Trophoblast cell (in vitro differentiated cells and primary cell): ENCODE data around the gene CAMTA2.

Source experiments
- DNase-seq, 2 donors: peaks; one replicate each; pipeline ENCODE4 v3.0.0-alpha.2; 2016
- H2AFZ ChIP-seq: 2 replicates; pipeline ENCODE4 v1.6.1; 2013; ENCODE audit warnings: low read length, moderate library complexity, mild to moderate bottlenecking; ENCODE audit not compliant: insufficient read depth, poor library complexity
- H2AK5ac ChIP-seq: 2 replicates; pipeline ENCODE4 v1.6.1; 2013; ENCODE audit warnings: mild to moderate bottlenecking, low read length
- H2BK120ac ChIP-seq: 2 replicates; pipeline ENCODE4 v1.6.1; 2013; ENCODE audit warnings: low read length, mild to moderate bottlenecking, moderate library complexity; ENCODE audit not compliant: insufficient read depth, poor library complexity
- H2BK12ac ChIP-seq: 2 replicates; pipeline ENCODE4 v1.6.1; 2013; ENCODE audit warnings: mild to moderate bottlenecking, low read length, moderate library complexity
- H2BK5ac ChIP-seq: 2 replicates; pipeline ENCODE4 v1.6.1; 2013; ENCODE audit warnings: low read length, low read depth, moderate library complexity, mild to moderate bottlenecking; ENCODE audit not compliant: poor library complexity
- H3K14ac ChIP-seq: 2 replicates; pipeline ENCODE4 v1.6.1; 2013; ENCODE audit warnings: mild to moderate bottlenecking, low read length
- H3K18ac ChIP-seq: 2 replicates; pipeline ENCODE4 v1.6.1; 2013; ENCODE audit warnings: mild to moderate bottlenecking, low read length
- H3K23ac ChIP-seq: 2 replicates; pipeline ENCODE4 v1.6.1; 2013; ENCODE audit warnings: low read length
- H3K27ac ChIP-seq: 2 replicates; pipeline ENCODE4 v1.5.1; 2013; ENCODE audit warnings: low read depth, mild to moderate bottlenecking, inconsistent platforms, low read length, moderate library complexity
- H3K27me3 ChIP-seq: 2 replicates; pipeline ENCODE4 v1.6.1; 2013; ENCODE audit warnings: inconsistent platforms, mild to moderate bottlenecking, low read length, moderate library complexity; ENCODE audit not compliant: insufficient read depth
- H3K36me3 ChIP-seq, 2 experiments: 1 replicate in 1 of 2; 2 replicates in 1 of 2; pipeline ENCODE4 v1.6.1; 2013; ENCODE audit warnings: low read length in 2 of 2, mild to moderate bottlenecking in 2 of 2, moderate library complexity in 1 of 2; ENCODE audit not compliant: insufficient read depth in 2 of 2, control insufficient read depth in 1 of 2
- H3K4ac ChIP-seq: 2 replicates; pipeline ENCODE4 v1.6.1; 2013; ENCODE audit warnings: low read depth, mild to moderate bottlenecking, low read length, moderate library complexity
- H3K4me1 ChIP-seq, 2 experiments: 1 replicate in 1 of 2; 2 replicates in 1 of 2; pipeline ENCODE4 v1.6.1; 2013; ENCODE audit warnings: low read length in 2 of 2, mild to moderate bottlenecking in 2 of 2, moderate library complexity in 1 of 2; ENCODE audit not compliant: insufficient read depth in 2 of 2, control insufficient read depth in 1 of 2
- H3K4me2 ChIP-seq: 2 replicates; pipeline ENCODE4 v1.6.1; 2013; ENCODE audit warnings: inconsistent platforms, mild to moderate bottlenecking, low read length, moderate library complexity
- H3K4me3 ChIP-seq: 2 replicates; pipeline ENCODE4 v1.5.1; 2013; ENCODE audit warnings: mild to moderate bottlenecking, low read depth, low read length, inconsistent platforms
- H3K79me1 ChIP-seq: one replicate; pipeline ENCODE4 v1.6.1; 2013; ENCODE audit warnings: low read length
- H3K79me2 ChIP-seq: 2 replicates; pipeline ENCODE4 v1.6.1; 2013; ENCODE audit warnings: low read length, mild to moderate bottlenecking; ENCODE audit not compliant: control insufficient read depth, insufficient read depth, poor library complexity
- H3K9ac ChIP-seq: 2 replicates; pipeline ENCODE4 v1.6.1; 2013; ENCODE audit warnings: mild to moderate bottlenecking, low read length
- H3K9me3 ChIP-seq: 2 replicates; pipeline ENCODE4 v1.6.1; 2013; ENCODE audit warnings: low read depth, mild to moderate bottlenecking, control low read depth, inconsistent platforms, low read length; ENCODE audit not compliant: insufficient read depth
- H4K12ac ChIP-seq: 2 replicates; pipeline ENCODE4 v1.6.1; 2013; ENCODE audit warnings: low read depth, mild to moderate bottlenecking, low read length, moderate library complexity
- H4K8ac ChIP-seq: 2 replicates; pipeline ENCODE4 v1.6.1; 2013; ENCODE audit warnings: low read depth, mild to moderate bottlenecking, low read length, moderate library complexity
- H4K91ac ChIP-seq: one replicate; pipeline ENCODE4 v1.6.1; 2013; ENCODE audit warnings: low read depth, mild to moderate bottlenecking, low read length, moderate library complexity
- WGBS: extraction: QIAGEN DNeasy Blood & Tissue Kit; methylation state at CpG from one replicate; pipeline ENCODE4 v1.1.7; 2013; ENCODE audit warnings: missing lambda C conversion rate; ENCODE audit not compliant: insufficient read length, insufficient coverage; ENCODE audit errors: extremely low coverage; 5-methylcytosine and 5-hydroxymethylcytosine counted together

The CAMTA2 gene

DNA sequence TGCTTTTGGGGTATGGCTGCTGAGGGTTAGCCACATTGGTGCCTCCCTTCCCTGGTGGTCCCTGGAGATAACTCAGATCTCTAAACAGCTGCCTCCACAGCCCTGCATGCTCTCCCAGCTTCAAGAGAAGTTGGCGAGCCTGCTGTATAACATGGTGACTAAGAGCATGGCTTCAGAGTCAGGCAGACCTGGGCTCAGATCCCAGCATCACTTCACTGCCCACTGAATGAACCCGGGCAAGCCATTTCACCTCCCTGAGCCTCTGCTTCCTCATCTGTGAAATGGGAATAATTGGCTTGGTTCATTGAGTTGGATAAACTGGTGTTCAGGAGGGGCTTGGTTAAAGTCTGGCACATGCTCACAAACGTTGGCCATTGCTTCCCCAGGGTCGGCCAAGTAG lies 26.9 kb upstream of the CAMTA2 start:
- H4K12ac ChIP-seq, result no peak overlapping the region
- no peak overlapping the region for H3K9ac ChIP-seq
- H3K79me1 ChIP-seq, result no peaks in the 10 kb centered on the region
- H2AFZ ChIP-seq, result no peak overlapping the region
- no peaks in the 10 kb centered on the region for H3K9me3 ChIP-seq
- H3K4me2 ChIP-seq, result no peak overlapping the region
- H3K23ac ChIP-seq, result no peak overlapping the region
- no peak overlapping the region for H3K27ac ChIP-seq
- H3K18ac ChIP-seq, result no peak overlapping the region
- no peak overlapping the region for H3K4me3 ChIP-seq
- no peak overlapping the region for H2BK5ac ChIP-seq
- DNase-seq, result no peak
- H4K8ac ChIP-seq, result no peak overlapping the region
- no peaks in the 10 kb centered on the region for H3K27me3 ChIP-seq
- no peak overlapping the region for H2AK5ac ChIP-seq
- no peak overlapping the region for H3K4ac ChIP-seq
- H3K79me2 ChIP-seq, result no peaks in the 10 kb centered on the region
- peaks cover 52 to 58% of the 10 kb centered on the region in 2 experiments for H3K36me3 ChIP-seq
- no CpG with 5 or more reads among the region's 4 CpGs for WGBS
- H3K14ac ChIP-seq, result no peak overlapping the region
- no peak overlapping the region for H2BK120ac ChIP-seq
- no peak overlapping the region for H2BK12ac ChIP-seq
- H3K4me1 ChIP-seq, result no peaks in the 10 kb centered on the region
- H4K91ac ChIP-seq, result no peak overlapping the region

DNA sequence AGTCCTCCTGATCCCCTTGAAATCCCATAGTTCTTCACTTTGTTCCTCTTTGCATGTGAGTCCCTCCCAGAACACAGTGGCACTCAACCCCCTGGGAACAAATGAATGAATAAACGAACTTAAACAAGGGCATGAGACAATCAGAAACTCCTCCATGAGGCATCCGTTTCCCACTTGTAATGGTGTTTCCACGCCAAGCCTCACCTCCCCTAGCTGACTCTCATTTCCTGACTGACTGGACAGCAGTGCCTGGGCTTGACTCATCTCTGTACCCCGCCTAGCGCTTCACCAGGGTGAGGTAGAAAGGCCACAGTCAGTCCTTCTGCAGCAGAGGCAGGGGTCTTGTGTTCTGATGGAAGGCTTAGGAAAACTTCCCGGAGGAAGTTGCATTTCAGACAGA lies 24.5 kb upstream of the CAMTA2 start:
- Histone ChIP-seq H3K36me3 (peaks cover 62 to 65% of the 10 kb centered on the region in 2 experiments), H3K9ac (no peak overlapping the region), H3K14ac (no peak overlapping the region), H3K27ac (no peak overlapping the region), H2BK12ac (no peak overlapping the region), H3K9me3 (peaks cover 2% of the 10 kb centered on the region), H2BK120ac (no peak overlapping the region), H3K79me2 (no peaks in the 10 kb centered on the region), H3K18ac (no peak overlapping the region), H2AK5ac (no peak overlapping the region), H4K12ac (no peak overlapping the region), H3K27me3 (no peaks in the 10 kb centered on the region), H4K8ac (no peak overlapping the region), H2AFZ (no peak overlapping the region), H3K4ac (no peak overlapping the region), H4K91ac (no peak overlapping the region), H3K4me2 (no peak overlapping the region), H2BK5ac (no peak overlapping the region), H3K23ac (no peak overlapping the region), H3K79me1 (no peaks in the 10 kb centered on the region), H3K4me3 (no peak overlapping the region), H3K4me1 (no peaks in the 10 kb centered on the region)
- no peak for DNase-seq
- WGBS, result no CpG with 5 or more reads among the region's 6 CpGs

DNA sequence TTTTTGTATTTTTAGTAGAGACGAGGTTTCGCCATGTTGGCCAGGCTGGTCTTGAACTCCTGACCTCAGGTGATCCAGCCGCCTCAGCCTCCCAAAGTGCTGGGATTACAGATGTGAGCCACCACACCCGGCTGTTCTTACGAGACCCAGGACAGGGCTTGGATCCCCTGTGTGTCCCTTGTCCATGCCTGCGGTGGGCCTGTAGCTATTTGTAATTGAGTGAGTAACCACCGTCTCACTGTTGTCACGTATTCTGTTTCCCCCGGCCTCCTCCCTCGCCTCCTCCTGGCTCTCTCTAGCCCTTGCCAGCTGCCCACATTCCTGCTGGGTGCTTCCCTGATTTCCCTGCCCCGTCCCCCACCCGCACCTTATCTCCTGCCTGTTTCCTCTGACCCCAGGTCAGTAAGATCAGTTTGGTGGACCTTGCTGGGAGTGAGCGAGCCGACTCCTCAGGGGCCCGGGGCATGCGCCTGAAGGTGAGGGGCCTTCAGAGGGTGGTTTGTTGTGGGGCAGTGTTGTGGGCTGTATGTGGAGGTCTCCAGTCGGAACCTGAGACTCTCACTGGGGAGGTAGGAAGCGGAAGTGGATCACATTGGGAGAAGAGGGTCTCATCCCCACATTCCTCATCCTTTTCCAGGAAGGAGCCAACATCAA lies 15.9 kb upstream of the CAMTA2 start:
- Histone ChIP-seq H3K79me1 (peaks cover 3% of the 10 kb centered on the region), H3K18ac (no peak overlapping the region), H4K91ac (no peak overlapping the region), H2BK120ac (no peak overlapping the region), H3K27me3 (no peaks in the 10 kb centered on the region), H3K4ac (no peak overlapping the region), H3K9me3 (peaks cover 3% of the 10 kb centered on the region), H4K8ac (no peak overlapping the region), H3K14ac (no peak overlapping the region), H2BK5ac (no peak overlapping the region), H3K79me2 (peaks cover 8% of the 10 kb centered on the region), H3K36me3 (peaks cover 66 to 74% of the 10 kb centered on the region in 2 experiments), H2AFZ (no peak overlapping the region), H3K4me2 (no peak overlapping the region), H3K23ac (no peak overlapping the region), H4K12ac (no peak overlapping the region), H2AK5ac (no peak overlapping the region), H3K4me1 (peaks cover 9 to 11% of the 10 kb centered on the region in 2 experiments), H3K9ac (no peak overlapping the region), H3K4me3 (no peak overlapping the region), H2BK12ac (no peak overlapping the region), H3K27ac (no peak overlapping the region)
- WGBS, result no CpG with 5 or more reads among the region's 18 CpGs
- no peak for DNase-seq

- Histone ChIP-seq H3K4me3 (no peak overlapping the region), H4K91ac (no peak overlapping the region), H2AK5ac (no peak overlapping the region), H2BK5ac (no peak overlapping the region), H3K9ac (peak overlapping the region; percentile 26), H2AFZ (no peak overlapping the region), H3K79me1 (peaks cover 11% of the 10 kb centered on the region), H3K4me1 (peaks cover 9 to 11% of the 10 kb centered on the region in 2 experiments), H3K4ac (no peak overlapping the region), H3K9me3 (peaks cover 1% of the 10 kb centered on the region), H3K18ac (no peak overlapping the region), H3K14ac (no peak overlapping the region), H2BK120ac (no peak overlapping the region), H4K8ac (no peak overlapping the region), H3K36me3 (peaks cover 56 to 63% of the 10 kb centered on the region in 2 experiments), H2BK12ac (no peak overlapping the region), H3K4me2 (no peak overlapping the region), H3K23ac (no peak overlapping the region), H4K12ac (no peak overlapping the region), H3K79me2 (peaks cover 13% of the 10 kb centered on the region), H3K27me3 (no peaks in the 10 kb centered on the region), H3K27ac (no peak overlapping the region)
- WGBS, result no CpG with 5 or more reads among the region's 20 CpGs
- no peak for DNase-seq
These were observed 14.8 kb upstream of the CAMTA2 start for GRCh38 chr17:5002121-5002788.
